HepG2 (cell line): ENCODE measurements around the gene C5AR2. TPM values are rescaled to one million over a fixed set of nuclear protein-coding genes. Genes with fewer than 3 reads are reported as not detected.
A peak's percentile ranks its signal among the peaks of the same experiment; 100 is the strongest.

Experiments used
- ARNT2 ChIP-seq: sonication (generic); formaldehyde crosslinking; IDR thresholded peaks from 2 replicates; pipeline ENCODE4 v1.8.0; 2022; ENCODE audit warnings: mild to moderate bottlenecking, low read depth, missing genetic modification reagents, moderate library complexity
- CHCHD3 ChIP-seq: sonication (generic); formaldehyde crosslinking; IDR thresholded peaks from 2 replicates; pipeline ENCODE4 v1.8.0; 2022; ENCODE audit warnings: mild to moderate bottlenecking, missing genetic modification reagents, moderate library complexity
- CREB1 ChIP-seq, 2 experiments: fragments of 450-650 bp in 1 of 2; IDR thresholded peaks; 2 replicates each; pipeline ENCODE4 v1.6.1; 2016 to 2017; ENCODE audit warnings: control low read depth in 1 of 2, mild to moderate bottlenecking in 1 of 2, missing compliant biosample characterization in 1 of 2, missing genetic modification characterization in 1 of 2
- E2F2 ChIP-seq: sonication (generic); formaldehyde crosslinking; IDR thresholded peaks from 2 replicates; pipeline ENCODE4 v1.4.0; 2020; ENCODE audit warnings: missing genetic modification reagents, borderline replicate concordance
- ERF ChIP-seq: IDR thresholded peaks from 2 replicates; pipeline ENCODE4 v1.6.1; 2018; ENCODE audit warnings: missing biosample characterization, missing genetic modification reagents
- FOSL1 ChIP-seq: sonication (generic); formaldehyde crosslinking; IDR thresholded peaks from 2 replicates; pipeline ENCODE4 v1.9.0; 2021; ENCODE audit warnings: missing genetic modification reagents, borderline replicate concordance
- FOXA1 ChIP-seq, 2 experiments: fragments of 450-650 bp in 1 of 2; sonication (generic) in 1 of 2; formaldehyde crosslinking in 1 of 2; IDR thresholded peaks; 2 replicates each; pipeline versions ENCODE4 v1.4.0 to v1.6.1; 2016 to 2020; ENCODE audit warnings: missing genetic modification reagents in 1 of 2
- HCFC1 ChIP-seq: fragments of 150-350 bp; IDR thresholded peaks from 2 replicates; pipeline ENCODE4 v1.6.1; 2014; ENCODE audit warnings: low read depth, low read length
- HMG20B ChIP-seq: conservative IDR thresholded peaks from 2 replicates; pipeline ENCODE4 v1.6.1; 2016; ENCODE audit warnings: missing genetic modification reagents, missing compliant biosample characterization
- RAD51 ChIP-seq: fragments of 450-650 bp; IDR thresholded peaks from 2 replicates; pipeline ENCODE4 v1.6.1; 2016; ENCODE audit warnings: borderline replicate concordance
- REL ChIP-seq: sonication (generic); formaldehyde crosslinking; conservative IDR thresholded peaks from 2 replicates; pipeline ENCODE4 v1.8.0; 2022; ENCODE audit warnings: mild to moderate bottlenecking, missing genetic modification reagents, moderate library complexity
- SMC3 ChIP-seq: IDR thresholded peaks from 2 replicates; pipeline ENCODE4 v1.6.1; 2011; ENCODE audit warnings: low read length, improper control_type of control experiment
- TMF1 ChIP-seq: sonication (generic); formaldehyde crosslinking; IDR thresholded peaks from 2 replicates; pipeline ENCODE4 v1.8.1; 2022; ENCODE audit warnings: low read depth, missing genetic modification reagents
- ZMYM4 ChIP-seq: sonication (generic); formaldehyde crosslinking; IDR thresholded peaks from 2 replicates; pipeline ENCODE4 v1.8.1; 2023; ENCODE audit warnings: mild to moderate bottlenecking, missing genetic modification reagents
- ZNF34 ChIP-seq: sonication (generic); formaldehyde crosslinking; IDR thresholded peaks from 2 replicates; pipeline ENCODE4 v1.4.0; 2020; ENCODE audit warnings: mild to moderate bottlenecking, missing genetic modification reagents, borderline replicate concordance
- ZNF362 ChIP-seq: sonication (generic); formaldehyde crosslinking; IDR thresholded peaks from 2 replicates; pipeline ENCODE4 v1.4.0; 2020; ENCODE audit warnings: missing genetic modification reagents, mild to moderate bottlenecking, borderline replicate concordance
- ZNF839 ChIP-seq: sonication (generic); formaldehyde crosslinking; IDR thresholded peaks from 2 replicates; pipeline ENCODE4 v1.4.0; 2020; ENCODE audit warnings: missing genetic modification reagents, mild to moderate bottlenecking, borderline replicate concordance
- ZNF841 ChIP-seq: sonication (generic); formaldehyde crosslinking; IDR thresholded peaks from 2 replicates; pipeline ENCODE4 v1.8.1; 2023; ENCODE audit warnings: missing genetic modification reagents, borderline replicate concordance
- polyA plus RNA-seq, 8 experiments: library from polyadenylated mRNA; depleted of rRNA in 3 of 8; stranded (reverse) in 7 of 8; unstranded in 1 of 8; fragments of >200 nt; fragmentation: Illumina TruSeq in 4 of 8; extraction: Trizol in 4 of 8; gene quantifications; 2 replicates each; pipeline versions ENCODE4 v1.2.1 to v1.2.3, GENCODE V29; 2011 to 2016; ENCODE audit warnings: low read depth in 4 of 8, missing spikeins in 1 of 8, mixed read lengths in 1 of 8; ENCODE audit not compliant: insufficient read depth in 1 of 8
- total RNA-seq, 5 experiments: library from RNA; depleted of rRNA; stranded (reverse); fragments of >200 nt; fragmentation: Illumina TruSeq; extraction: Trizol; gene quantifications; 2 replicates each; pipeline ENCODE4 v1.2.3, GENCODE V29; 2016; ENCODE audit warnings: low read depth in 1 of 5
- TF ChIP-seq, protein P1 (sequence below): sonication (generic); formaldehyde crosslinking; IDR thresholded peaks from 2 replicates; pipeline ENCODE4 v1.8.1; 2023; ENCODE audit warnings: missing genetic modification reagents, mild to moderate bottlenecking, borderline replicate concordance
- TF ChIP-seq, protein P2 (sequence below), 2 experiments: fragments of 450-650 bp in 1 of 2; sonication (generic) in 1 of 2; formaldehyde crosslinking; IDR thresholded peaks; 2 replicates each; pipeline versions ENCODE4 v1.5.0 to v1.8.0; 2020 to 2022; ENCODE audit warnings: mild to moderate bottlenecking in 1 of 2, missing genetic modification reagents in 1 of 2
- TF ChIP-seq, protein P3 (sequence below): sonication (generic); formaldehyde crosslinking; IDR thresholded peaks from 2 replicates; pipeline ENCODE4 v1.5.1; 2020; ENCODE audit warnings: missing genetic modification reagents, mild to moderate bottlenecking, borderline replicate concordance
- TF ChIP-seq, protein P4 (sequence below): sonication (generic); formaldehyde crosslinking; IDR thresholded peaks from 2 replicates; pipeline ENCODE4 v1.4.0; 2020; ENCODE audit warnings: low read depth, mild to moderate bottlenecking, missing genetic modification reagents

Gene C5AR2
- total and polyA plus RNA-seq, 2 of the 13 experiments (the other 11 are each of a cell fraction or from before 2014, with no cell fraction given) = 0.09 to 0.24 TPM

- TF ChIP-seq, protein P1, sequence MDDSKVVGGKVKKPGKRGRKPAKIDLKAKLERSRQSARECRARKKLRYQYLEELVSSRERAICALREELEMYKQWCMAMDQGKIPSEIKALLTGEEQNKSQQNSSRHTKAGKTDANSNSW (CRISPR knock-in tag) = no peak
- 0 out of 2 replicates have a peak, but pooled peaks have one; percentile 41 for TF ChIP-seq ARNT2 (CRISPR knock-in tag)
- TF ChIP-seq REL (CRISPR knock-in tag) = no peak
- TF ChIP-seq FOXA1 (IDR thresholded peaks at IDR 0.05) = no peak
- peak; percentile 69; the same call in 1 of the 2 replicates for TF ChIP-seq FOXA1 (CRISPR knock-in tag; IDR thresholded peaks at IDR 0.05)
- TF ChIP-seq CHCHD3 (CRISPR knock-in tag) = no peak
- TF ChIP-seq ZNF841 (CRISPR knock-in tag) = no peak
- TF ChIP-seq TMF1 (CRISPR knock-in tag) = no peak
- TF ChIP-seq ERF = peak; percentile 75; the same call in 1 of the 2 replicates
- TF ChIP-seq CREB1 (IDR thresholded peaks at IDR 0.05) = peak; percentile 89
- TF ChIP-seq CREB1 (CRISPR knock-in tag; IDR thresholded peaks at IDR 0.05) = peak; percentile 92
- TF ChIP-seq HMG20B (CRISPR knock-in tag) = peak; percentile 63; the same call in 1 of the 2 replicates
- TF ChIP-seq, protein P2, sequence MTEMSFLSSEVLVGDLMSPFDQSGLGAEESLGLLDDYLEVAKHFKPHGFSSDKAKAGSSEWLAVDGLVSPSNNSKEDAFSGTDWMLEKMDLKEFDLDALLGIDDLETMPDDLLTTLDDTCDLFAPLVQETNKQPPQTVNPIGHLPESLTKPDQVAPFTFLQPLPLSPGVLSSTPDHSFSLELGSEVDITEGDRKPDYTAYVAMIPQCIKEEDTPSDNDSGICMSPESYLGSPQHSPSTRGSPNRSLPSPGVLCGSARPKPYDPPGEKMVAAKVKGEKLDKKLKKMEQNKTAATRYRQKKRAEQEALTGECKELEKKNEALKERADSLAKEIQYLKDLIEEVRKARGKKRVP (CRISPR knock-in tag; IDR thresholded peaks at IDR 0.05) = peak in 1 of 2 experiments; percentile 89; a peak in 2 of 4 replicates
- TF ChIP-seq ZNF362 = no peak
- TF ChIP-seq SMC3 = peak; percentile 24
- TF ChIP-seq RAD51 = no peak
- TF ChIP-seq, protein P3, sequence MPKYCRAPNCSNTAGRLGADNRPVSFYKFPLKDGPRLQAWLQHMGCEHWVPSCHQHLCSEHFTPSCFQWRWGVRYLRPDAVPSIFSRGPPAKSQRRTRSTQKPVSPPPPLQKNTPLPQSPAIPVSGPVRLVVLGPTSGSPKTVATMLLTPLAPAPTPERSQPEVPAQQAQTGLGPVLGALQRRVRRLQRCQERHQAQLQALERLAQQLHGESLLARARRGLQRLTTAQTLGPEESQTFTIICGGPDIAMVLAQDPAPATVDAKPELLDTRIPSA (CRISPR knock-in tag) = no peak
- TF ChIP-seq ZNF839 (CRISPR knock-in tag) = no peak
- TF ChIP-seq, protein P4, sequence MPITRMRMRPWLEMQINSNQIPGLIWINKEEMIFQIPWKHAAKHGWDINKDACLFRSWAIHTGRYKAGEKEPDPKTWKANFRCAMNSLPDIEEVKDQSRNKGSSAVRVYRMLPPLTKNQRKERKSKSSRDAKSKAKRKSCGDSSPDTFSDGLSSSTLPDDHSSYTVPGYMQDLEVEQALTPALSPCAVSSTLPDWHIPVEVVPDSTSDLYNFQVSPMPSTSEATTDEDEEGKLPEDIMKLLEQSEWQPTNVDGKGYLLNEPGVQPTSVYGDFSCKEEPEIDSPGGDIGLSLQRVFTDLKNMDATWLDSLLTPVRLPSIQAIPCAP (CRISPR knock-in tag) = no peak
- TF ChIP-seq E2F2 (CRISPR knock-in tag) = 0 out of 2 replicates have a peak, but pooled peaks have one; percentile 15
- peak; percentile 82 for TF ChIP-seq ZMYM4 (CRISPR knock-in tag)
- TF ChIP-seq ZNF34 = no peak
- TF ChIP-seq FOSL1 (CRISPR knock-in tag) = peak; percentile 89
- TF ChIP-seq HCFC1 = no peak
Measured at GRCh38 chr19:47315125-47315821, 16.7 kb upstream of the C5AR2 start (continued).
